C1 segment of cervical spinal cord (tissue), 14 donors: ENCODE data around the gene MYL4.
A peak's percentile ranks its signal among the peaks of the same experiment; 100 is the strongest.
"Not testable (repeated sequence)": the region's sequence is repeated elsewhere in the genome, so short reads cannot be mapped to it uniquely, and the experiment has no call there.

Experiments
- DNase-seq, 14 donors: peaks; one replicate each; lab custom pipeline; 2025; lab: John Stamatoyannopoulos, UW

The MYL4 gene

DNA sequence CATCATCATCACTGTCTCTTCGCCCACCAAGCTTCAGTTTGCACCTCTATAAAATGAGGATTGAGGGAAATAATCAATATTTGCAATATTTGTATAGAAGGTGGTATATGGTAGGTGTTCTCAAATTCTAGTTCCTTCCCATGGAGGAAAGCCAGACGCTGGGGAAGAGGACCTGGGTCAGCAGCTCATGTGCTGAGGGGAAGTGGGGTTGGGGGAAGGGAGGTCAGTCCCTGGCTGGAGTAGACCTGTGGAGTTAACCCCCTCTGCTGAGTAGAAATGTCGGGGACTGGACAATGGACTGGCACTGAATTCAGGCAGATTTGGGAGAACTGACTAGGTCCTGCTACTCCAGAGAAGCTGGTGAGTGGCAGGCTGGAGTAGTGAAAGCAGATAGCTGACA is 31.7 kb downstream of the MYL4 start:
- DNase-seq: peak in 3 of 14 donors; percentile 2 to 28 (median 18)

DNA sequence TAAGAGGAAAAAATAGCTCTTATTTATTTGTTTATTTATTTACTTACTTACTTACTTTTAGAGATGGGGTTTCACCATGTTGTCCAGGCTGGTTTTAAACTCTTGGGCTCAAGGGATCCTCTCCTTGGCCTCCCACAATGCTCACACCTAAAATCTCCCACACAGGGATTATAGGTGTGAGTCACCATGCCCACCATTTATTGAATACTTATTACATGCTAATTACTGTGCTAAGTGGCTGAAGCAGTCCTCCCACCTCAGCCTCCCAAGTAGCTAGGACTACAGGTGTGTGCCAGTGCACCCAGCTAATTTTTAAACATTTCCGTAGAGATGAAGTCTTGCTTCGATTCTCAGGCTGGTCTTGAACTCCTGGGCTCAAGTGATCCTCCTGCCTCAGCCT is 33.5 kb downstream of the MYL4 start:
- no peak for DNase-seq

DNA sequence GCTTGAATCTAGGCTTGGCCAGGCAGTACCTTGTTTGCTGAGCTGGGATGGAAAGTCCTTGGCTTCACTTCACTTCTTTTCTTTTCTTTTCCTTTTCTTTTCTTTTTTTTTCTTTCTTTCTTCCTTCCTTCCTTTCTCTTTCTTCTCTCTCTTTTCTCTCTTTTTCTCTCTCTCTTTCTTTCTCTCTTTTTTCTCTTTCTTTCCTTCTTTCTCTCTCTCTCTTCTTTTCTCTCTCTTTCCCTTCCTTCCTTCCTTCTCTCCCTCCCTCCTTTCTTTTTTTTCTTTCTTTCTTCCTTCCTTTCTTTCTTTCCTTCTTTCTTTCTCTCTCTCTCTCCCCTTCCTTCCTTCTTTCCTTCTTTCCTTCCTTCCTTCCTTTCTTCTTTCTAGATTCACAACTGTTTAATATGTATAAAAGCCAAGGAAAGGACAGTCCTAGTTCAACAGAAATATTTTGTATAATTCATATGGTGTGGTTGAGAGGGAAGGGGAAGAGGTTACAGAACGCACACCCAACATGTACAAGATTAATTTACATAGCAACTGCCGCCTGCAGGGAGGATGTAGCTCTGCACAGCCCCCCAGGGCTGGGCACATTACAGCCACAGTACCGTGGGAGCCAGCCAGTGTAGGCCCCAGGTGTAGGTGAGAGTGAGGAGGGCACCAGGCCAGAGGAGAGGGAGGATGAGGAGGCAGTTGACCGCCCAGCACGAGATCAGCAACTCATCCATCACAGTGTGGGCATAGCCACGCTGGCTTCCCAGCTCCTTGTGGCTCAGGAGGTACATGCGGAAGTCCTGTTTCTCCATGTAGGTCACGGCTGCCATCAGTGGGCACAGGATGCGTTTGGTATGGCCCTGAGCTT is 34.8 kb downstream of the MYL4 start:
- DNase-seq: no peak

DNA sequence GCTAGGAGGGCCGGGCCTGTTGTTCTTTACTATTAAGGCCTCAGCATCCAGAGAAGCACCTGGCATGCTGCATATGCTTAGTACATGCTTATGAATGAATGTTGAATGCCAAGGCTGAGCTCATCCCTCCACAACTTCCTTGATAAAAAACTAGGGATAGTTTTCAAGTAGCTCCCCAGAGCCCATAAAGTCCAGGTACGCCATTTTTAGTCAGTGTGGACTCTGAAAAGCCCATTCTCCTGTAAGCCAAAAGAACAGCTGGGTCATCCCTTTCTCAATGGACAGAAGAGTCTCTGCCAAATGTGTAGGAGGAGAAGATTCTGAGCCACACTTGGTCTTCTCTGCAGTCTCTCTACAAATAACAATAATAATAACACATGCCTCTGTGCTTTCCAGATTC is 35.5 kb downstream of the MYL4 start:
- DNase-seq: no peak

DNA sequence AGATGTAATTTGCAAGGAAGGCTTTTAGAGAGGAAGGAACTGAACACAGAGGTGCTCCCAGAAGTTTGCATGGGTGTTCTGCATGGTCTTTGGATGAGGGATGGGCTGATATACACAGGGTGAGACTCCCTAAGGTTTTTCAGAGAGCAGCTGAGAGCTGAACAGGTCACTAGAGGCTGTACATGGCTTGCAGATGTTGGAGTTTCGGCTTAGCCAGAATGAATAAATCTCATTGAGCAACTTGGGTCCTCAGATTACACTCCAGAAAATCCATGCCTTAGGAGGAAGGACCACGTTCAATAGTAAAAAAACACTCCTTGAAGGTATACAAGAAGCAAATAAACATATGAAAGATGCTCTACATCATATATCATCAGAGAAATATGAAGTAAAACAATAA is 37.0 kb downstream of the MYL4 start:
- no peak for DNase-seq

DNA sequence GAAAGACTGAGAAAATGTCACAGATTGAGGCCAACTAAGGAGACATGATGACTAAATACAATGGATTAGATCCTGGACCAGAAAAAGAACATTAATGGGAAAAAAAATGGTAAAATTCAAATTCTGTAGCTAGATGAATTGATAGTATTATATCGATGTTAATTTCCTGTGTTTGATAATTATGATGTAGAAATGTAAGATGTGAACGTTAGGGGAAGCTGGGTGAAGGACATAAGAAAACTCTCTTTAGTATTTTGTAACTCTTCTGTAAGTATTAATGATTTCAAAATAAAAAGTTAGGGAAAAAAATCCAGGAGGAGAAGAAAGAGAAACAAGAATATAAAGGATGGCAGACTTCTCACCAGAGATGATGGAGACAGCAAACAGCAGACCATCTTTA is 41.7 kb downstream of the MYL4 start:
- no peak for DNase-seq

DNA sequence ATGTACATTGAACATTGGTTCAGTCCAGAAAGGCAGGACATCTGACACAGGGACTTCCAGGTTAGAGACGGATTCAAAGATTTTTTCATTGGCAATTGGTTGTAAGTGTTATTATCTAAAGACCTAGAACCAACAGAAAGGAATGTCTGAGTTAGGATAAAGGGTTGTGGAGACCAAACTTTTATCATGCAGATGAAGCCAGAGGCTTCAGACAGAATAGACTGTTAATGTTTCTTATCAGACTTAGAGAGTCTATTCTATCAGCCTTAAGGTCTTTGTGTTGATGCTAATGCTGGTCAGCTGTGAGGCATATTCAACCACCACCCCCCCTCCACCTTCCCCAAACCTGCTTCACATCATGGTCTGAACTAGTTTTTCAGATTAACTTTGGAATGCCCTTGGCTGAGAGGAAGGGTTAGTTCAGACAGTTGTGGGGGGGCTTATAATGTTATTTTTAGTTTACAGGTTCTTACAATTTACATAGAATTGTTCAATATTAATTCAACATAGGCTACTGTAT is 42.3 kb downstream of the MYL4 start:
- no peak for DNase-seq

DNA sequence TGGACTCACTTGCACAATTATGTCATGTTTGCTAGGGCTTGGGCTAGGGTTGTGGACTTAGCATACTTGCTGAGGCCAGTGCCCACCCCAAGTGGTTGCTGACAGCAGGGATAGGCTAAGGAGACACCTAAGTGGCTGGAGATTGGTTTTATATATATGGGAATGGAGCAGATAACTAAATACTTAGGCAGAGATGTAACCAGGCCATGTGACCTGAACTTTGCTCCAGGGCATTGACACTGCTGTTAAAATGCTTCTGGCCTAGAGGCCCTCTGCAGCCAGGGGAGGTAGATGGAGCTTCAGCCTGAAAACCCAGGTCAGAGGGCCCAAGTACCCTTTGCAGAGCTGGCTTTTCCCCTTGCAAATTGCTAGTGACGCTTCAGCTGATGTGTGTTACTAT is 43.1 kb downstream of the MYL4 start:
- DNase-seq: no peak

DNA sequence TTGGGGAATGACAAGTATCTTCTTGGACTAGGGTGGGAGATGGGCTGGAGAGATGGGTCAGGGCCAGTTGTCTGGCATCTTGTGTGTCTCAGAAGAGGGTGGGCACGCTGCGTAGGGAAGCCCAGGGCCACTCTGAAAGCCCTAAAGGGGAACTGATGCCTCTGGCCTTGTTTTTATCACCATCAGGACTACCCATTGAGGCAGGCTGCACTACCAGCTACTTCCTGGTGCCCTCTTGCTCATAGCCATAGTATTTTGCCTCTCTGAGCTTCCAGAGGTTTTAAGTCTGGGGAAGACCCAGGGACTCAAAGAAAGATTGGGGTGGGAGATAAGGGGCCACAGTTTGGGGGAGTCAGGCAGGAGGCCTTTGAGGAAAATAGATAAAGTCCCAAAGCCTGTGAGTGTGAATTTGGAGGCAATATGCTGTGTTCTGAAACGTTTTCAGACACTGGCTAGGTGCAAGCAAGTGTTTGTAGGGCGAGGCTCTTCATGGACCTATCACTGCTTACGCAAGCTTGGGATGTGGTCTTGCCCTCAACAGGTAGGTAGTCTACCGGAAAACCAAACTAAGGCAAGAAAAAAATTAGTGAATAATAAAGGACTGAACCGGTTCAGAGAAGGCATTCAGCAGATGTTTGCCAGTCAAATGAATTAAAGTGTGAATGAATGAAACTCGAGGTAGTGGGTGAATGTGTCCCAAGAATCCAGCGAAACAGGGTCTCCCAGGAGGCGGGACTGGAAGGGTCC is 43.8 kb downstream of the MYL4 start:
- no peak for DNase-seq

DNA sequence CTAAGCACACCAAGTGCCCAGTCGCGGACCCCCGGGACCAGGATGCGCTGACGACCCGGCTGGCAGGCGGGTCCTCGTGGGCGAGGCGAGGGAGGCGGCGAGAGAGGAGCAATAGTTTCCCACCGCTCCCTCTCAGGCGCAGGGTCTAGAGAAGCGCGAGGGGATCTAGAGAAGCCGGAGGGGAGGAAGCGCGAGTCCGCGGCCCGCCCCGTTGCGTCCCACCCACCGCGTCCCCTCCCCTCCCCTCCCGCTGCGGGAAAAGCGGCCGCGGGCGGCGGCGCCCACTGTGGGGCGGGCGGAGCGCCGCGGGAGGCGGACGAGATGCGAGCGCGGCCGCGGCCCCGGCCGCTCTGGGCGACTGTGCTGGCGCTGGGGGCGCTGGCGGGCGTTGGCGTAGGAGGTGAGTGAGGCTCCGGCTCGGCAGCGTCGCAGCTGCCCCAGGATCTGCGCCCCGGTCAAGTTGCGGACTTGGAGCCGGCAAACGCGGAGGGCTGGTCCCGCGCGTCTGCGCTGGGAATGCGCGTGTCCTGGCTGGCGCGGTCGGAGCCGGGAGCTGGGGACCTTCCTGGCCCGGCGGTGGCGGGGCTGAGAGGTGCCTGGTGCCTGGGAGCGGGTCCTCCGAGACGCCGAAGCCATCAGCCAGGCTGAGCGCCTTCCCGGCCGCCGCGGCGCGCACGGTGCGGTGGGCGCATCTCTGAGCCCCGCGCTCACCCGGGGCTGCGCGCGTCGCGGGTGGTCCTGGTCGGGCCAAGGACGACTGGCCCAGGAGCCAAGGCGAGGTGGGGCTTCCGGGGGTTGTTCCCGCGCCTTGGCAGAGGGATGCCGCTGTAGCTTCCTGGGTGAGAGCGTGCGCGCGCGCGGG is 44.6 kb downstream of the MYL4 start, which contains the start of gene ITGB3:
Gene ITGB3 (plus strand): TSS at position 287 of the 862 bp plus-strand sequence. CDS start 35 bp downstream, at position 322.
- DNase-seq: peak in 6 of 14 donors; percentile 13 to 44 (median 34)

DNA sequence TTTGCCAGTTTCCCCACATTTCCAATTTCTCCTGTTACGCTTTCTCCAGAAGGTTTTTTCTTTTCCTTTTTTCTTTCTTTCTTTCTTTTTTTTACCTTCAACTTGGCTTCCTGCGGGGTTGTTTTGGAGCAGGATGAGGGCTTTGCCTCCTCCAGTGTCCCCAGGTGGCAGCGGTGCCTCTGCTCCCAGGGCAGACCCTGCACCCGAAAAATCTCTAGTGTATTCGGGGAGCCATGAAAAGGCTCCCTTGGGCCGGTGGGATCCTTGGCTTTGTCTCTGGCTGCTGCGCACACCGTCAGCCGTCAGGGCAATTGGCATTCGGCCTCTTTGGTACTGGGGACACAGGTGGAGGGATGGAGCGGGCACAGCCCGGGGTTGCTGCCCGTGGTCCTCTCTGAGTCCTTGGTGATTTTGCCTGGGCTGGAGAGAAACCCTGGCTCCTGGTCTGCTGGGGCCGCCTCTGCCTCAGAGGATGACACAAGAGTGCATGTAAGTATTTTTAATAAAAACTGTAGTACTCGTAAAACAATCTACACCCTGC is 45.3 kb downstream of the MYL4 start:
- no peak for DNase-seq

DNA sequence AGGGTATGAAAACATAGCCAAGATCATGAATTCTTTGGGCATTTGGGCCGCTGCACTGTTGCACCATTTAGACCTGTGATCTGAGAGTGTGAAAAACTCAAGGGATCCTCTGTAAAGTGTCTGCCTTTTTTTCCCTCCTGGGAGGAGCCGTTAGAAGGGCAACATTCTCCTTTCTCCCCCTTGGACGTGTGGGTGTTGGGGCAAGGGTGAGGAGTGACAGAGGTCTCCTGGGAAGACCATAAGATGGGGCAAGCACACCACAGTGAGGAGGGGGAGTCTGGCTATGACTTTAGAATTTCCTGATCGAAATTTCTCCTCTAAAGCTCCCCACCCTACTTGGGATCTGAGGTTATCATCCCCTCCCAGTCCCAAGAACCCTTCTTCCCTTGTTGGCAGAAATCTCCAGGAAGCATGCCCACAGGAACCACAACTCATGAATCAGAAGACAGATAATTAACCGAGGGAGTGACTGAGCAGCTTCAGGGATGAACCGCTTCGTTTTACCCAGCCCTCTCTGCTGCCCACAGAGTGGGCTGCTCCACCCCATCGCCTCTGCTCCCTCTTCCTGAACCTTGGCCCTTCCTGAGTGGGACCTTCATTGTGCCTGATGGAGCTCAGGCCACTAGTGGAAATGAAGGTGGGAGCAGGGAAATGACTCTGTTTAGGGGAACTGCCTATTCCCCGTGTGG is 48.6 kb downstream of the MYL4 start:
- DNase-seq: no peak

DNA sequence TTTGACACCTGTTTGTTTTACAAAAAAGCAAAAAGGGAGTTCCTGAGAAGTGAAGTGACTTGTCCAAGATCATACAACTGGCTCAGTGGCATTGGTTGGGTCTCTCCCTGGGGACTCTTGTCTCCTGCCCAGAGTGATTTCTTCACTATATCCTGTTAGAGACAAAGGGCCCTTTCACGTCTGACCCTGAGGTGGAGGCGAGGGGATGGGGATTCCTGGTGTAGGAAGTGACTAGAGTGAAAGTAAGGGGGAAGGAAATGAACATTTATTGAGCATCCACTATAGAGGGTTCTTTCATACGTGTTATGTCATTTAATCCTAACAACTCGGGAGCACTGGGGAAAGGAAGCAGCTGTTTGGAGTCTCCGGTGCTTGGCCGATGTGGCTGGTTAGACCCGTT is 53.4 kb downstream of the MYL4 start:
- DNase-seq: no peak

DNA sequence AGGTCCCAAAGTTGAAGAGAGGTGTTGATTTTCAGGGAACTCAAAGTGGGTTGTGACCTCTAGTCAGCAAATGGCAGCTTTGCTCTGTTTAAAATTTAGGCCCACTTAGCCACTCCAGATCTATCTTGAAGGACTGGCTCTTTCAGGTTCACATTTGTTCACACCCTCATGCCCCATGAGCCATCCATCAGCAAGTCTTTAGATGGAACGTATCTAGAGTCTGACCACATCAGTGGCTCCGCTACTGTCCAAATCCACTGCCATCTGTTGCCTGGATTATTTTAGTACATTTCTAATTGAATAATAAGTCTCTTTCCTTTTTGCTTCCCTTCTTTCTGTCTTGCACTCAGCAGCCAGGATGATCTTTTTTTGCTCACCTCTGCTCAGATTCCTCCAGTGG is 55.0 kb downstream of the MYL4 start:
- no peak for DNase-seq

DNA sequence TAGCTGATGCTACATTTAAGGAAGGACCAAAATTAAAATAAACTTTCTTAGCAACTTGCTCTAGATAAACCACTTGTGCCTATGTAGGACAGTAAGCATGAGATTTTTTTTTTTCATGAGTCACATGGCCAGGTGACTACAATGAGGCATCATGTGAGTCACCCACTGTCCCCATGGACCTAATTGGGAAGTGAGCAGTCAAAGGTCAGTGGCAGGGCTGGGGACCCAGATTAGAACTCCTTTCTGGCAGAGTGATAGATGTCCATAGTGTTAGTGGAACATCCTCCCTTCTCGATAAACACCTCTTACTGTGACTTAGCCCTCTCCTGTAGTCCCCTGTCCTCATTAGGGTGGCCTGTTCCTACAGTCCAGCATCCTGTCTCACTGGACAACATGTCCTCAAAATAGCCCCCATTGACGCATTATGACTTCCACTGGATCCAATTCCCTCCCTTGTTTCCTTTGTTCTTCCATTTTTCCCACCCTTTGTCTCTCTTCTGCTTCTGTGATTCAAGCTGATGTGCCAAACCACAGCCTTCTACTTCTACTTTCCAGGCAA is 56.9 kb downstream of the MYL4 start:
- DNase-seq: no peak

DNA sequence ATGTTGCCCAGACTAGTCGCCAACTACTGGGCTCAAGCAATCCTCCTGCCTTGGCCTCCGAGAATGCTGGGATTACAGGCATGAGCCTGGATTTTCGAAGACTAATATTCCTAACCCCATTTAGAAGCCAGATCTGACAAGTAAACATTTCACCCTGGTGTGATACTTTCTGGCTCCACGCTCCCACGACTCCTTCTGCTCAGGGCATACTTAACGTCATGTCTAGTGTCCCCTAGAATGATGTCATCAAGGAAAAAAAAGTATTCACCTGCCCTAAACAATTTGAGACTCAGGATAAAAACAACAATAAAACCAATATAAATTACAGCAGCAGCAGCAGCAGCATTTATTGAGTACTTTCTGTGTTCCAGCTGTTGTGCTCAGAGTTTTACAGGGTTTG is 57.6 kb downstream of the MYL4 start:
- no peak for DNase-seq

DNA sequence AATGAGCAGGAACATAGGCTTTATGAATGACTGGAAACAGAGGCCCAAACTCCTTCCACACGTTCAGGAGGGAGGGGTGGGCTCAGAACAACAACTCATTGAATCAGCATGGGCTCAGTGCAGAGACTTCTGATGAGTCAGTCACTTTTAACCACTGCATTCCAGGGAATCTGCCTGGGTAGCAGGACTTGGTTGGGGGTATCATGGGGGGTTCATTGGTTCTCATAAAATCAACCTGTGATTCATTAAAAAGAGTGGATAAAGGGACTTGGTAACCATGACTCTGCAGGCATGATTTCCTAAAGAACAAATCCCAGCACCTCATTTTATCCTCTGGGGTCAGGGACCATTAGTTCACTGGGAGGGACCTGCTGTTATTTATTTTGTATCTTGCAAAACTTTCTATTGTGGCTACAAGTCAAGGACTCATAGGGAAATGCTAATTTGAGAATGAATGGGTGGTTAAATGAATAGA is 58.2 kb downstream of the MYL4 start:
- DNase-seq: peak in 1 of 14 donors; percentile 22

DNA sequence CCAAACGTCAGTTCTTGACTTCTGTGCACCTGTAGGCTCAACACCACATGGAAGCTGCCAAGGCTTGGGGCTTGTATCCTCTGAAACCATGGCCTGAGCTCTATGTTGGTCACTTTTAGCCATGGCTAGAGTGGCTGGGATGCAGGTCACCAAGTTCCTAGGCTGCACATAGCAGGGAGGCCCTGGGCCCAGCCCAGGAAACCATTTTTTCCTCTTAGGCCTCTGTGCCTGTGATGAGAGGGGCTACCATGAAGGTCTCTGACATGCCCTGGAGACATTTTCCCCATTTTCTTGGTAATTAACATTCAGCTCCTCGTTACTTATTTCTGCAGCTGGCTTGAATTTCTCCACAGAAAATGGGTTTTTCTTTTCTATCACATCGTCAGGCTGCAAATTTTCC is 59.8 kb downstream of the MYL4 start:
- not testable (repeated sequence) for DNase-seq

DNA sequence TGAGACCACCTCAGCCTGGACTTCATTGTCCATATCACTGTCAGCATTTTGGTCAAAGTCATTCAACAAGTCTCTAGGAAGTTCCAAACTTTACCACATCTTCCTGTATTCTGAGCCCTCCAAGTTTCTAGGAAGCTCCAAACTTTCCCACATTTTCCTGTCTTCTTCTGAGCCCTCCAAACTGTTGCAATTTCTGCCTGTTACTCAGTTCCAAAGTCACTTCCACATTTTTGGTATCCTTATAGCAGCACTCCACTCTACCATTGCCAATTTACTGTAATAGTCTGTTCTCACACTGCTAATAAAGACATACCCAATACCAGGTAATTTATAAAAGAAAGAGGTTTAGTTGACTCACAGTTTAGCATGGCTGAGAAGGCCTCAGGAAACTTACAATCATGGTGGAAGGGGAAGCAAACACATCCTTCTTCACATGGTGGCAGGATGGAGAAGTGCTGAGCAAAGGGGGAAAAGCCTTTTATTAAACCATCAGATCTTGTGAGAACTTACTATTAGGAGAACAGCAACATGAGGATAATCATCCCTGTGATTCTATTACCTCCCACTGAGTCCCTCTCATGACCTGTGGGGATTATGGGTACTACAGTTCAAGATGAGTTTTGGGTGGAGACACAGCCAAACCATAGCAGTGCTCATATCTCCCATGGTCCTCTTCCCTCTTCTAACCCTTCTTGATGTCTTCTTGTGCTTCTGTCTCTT is 60.6 kb downstream of the MYL4 start:
- DNase-seq: not testable (repeated sequence)
